Small intestine (tissue), 7 donors: ENCODE measurements around the gene IFI30. TPM values are rescaled to one million over a fixed set of nuclear protein-coding genes. Genes with fewer than 3 reads are reported as not detected.
A peak's percentile ranks its signal among the peaks of the same experiment; 100 is the strongest.

ENCODE experiments used
- DNase-seq, 2 donors: peaks; one replicate each; pipeline versions ENCODE4 v3.0.0 to v3.0.0-alpha.2; 2013
- FAIRE-seq: peaks from 2 replicates; lab custom pipeline; 2012; peaks lifted over from hg19 to GRCh38; lab: Jason Lieb, UNC
- H3K27ac ChIP-seq, 3 donors: one replicate each; pipeline ENCODE4 v1.5.1; 2013; ENCODE audit warnings: low read length in 2 of 3, mild to moderate bottlenecking in 2 of 3, control low read depth in 1 of 3, inconsistent platforms in 1 of 3, low read depth in 1 of 3, moderate library complexity in 1 of 3
- H3K27me3 ChIP-seq, 3 donors: one replicate each; pipeline ENCODE4 v1.6.1; 2013; ENCODE audit warnings: low read length in 3 of 3, inconsistent platforms in 1 of 3; ENCODE audit not compliant: control insufficient read depth in 3 of 3, insufficient read depth in 3 of 3
- H3K36me3 ChIP-seq, 3 donors: one replicate each; pipeline ENCODE4 v1.6.1; 2013; ENCODE audit warnings: low read length in 3 of 3, inconsistent platforms in 1 of 3, low read depth in 1 of 3, mild to moderate bottlenecking in 1 of 3, moderate library complexity in 1 of 3; ENCODE audit not compliant: control insufficient read depth in 3 of 3, insufficient read depth in 2 of 3
- H3K4me1 ChIP-seq, 3 donors: one replicate each; pipeline ENCODE4 v1.6.1; 2013; ENCODE audit warnings: low read length in 2 of 3, inconsistent platforms in 1 of 3, low read depth in 1 of 3, mild to moderate bottlenecking in 1 of 3, moderate library complexity in 1 of 3; ENCODE audit not compliant: control insufficient read depth in 3 of 3, insufficient read depth in 2 of 3
- H3K4me3 ChIP-seq, 3 donors: one replicate each; pipeline ENCODE4 v1.5.1; 2013; ENCODE audit warnings: low read length in 3 of 3, control low read depth in 1 of 3, inconsistent platforms in 1 of 3, low read depth in 1 of 3, mild to moderate bottlenecking in 1 of 3, moderate library complexity in 1 of 3
- H3K9me3 ChIP-seq, 2 donors: one replicate each; pipeline ENCODE4 v1.6.1; 2013; ENCODE audit warnings: low read depth in 1 of 2, low read length in 1 of 2; ENCODE audit not compliant: control insufficient read depth in 2 of 2, insufficient read depth in 1 of 2
- WGBS, 3 donors: extraction: QIAGEN DNeasy Blood & Tissue Kit; methylation state at CpG; one replicate each; pipeline ENCODE4 v1.1.7; 2013; 5-methylcytosine and 5-hydroxymethylcytosine counted together
- polyA plus RNA-seq, 4 donors: library from polyadenylated mRNA; stranded (reverse) in 3 of 4; unstranded in 1 of 4; fragments of 200-250 nt in 3 of 4; fragments of 120-200 nt in 1 of 4; gene quantifications; one replicate each; pipeline versions ENCODE4 v1.2.1 to v1.2.3, GENCODE V29; 2013
- donor health status: healthy with polysubstance abuse.
- donor health status: control.
- donor health status: control.
- donor health status: Bipolar disorder and iron deficiency.
- donor health status: healthy.

IFI30 gene
- polyA plus RNA-seq, 4 donors = 51.9 to 480 (median 135) TPM

DNA sequence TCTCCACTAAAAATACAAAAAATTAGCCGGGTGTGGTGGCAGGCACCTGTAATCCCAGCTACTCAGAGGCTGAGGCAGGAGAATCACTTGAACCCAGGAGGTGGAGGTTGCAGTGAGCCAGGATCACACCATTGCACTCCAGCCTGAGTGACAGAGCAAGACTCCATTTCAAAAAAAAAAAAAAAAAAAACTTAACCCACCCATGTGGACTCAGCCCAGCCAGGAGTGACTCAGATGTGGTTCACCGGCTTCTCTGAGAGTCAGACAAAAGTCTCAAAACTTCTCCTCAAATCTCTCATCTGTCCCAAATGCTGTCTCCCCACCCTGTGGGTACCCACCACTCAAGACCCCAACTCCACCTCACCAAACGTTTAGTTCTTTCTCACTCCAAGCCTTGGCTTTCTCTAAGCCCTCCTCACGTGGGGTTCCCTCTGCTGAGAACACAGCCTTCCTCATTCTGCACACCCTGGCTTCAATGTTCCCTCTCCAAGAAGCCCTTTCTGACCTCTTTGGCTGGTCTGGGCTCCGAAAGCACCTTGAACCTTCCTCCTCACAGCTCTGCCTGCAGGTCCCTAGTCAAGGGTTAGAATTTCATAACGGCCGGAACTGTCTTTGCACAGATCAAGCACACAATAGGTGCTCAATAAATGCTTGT is 41.3 kb downstream of the IFI30 start:
- H3K27me3 ChIP-seq = peaks cover 0 to 9% (median 0%) of the 10 kb centered on the region in 3 donors
- no peak overlapping the region for H3K4me3 ChIP-seq
- no peaks in the 10 kb centered on the region for H3K36me3 ChIP-seq
- no peaks in the 10 kb centered on the region for H3K4me1 ChIP-seq
- H3K27ac ChIP-seq = no peak overlapping the region
- H3K9me3 ChIP-seq = peaks cover 0 to 3% of the 10 kb centered on the region in 2 donors
- DNase-seq = no peak
- FAIRE-seq = no peak
- WGBS, 3 donors = 46 to 67% (median 53%) methylated on average over 7 of the region's 7 CpGs

DNA sequence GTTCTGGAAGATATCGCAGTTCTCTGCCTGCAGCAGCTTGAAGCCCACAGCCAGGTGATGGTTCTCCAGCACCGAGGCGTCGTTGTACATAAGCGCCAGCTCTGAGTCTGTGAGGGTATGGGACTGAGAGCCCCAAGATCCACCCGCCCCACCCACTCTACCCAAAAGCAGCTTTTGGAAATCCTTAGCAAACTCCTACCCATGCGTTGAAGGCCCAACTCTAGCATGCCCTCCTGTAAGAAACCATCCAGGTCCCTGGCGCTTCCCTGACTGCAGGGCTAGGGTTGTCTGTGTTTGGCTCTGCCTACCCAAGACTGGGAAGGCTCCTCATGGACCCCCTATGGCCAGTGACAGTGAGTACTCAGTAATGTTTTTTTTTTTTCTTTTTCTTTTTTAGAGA is 43.2 kb downstream of the IFI30 start:
- Histone ChIP-seq H3K27me3 (peaks cover 0 to 11% (median 2%) of the 10 kb centered on the region in 3 donors), H3K36me3 (no peaks in the 10 kb centered on the region), H3K4me3 (no peak overlapping the region), H3K27ac (no peak overlapping the region), H3K9me3 (peaks cover 0 to 6% of the 10 kb centered on the region in 2 donors), H3K4me1 (peaks cover 0 to 5% (median 0%) of the 10 kb centered on the region in 3 donors)
- WGBS, 3 donors = 95 to 97% (median 96%) methylated on average over 8 of the region's 8 CpGs
- FAIRE-seq (no peak), DNase-seq (no peak)

DNA sequence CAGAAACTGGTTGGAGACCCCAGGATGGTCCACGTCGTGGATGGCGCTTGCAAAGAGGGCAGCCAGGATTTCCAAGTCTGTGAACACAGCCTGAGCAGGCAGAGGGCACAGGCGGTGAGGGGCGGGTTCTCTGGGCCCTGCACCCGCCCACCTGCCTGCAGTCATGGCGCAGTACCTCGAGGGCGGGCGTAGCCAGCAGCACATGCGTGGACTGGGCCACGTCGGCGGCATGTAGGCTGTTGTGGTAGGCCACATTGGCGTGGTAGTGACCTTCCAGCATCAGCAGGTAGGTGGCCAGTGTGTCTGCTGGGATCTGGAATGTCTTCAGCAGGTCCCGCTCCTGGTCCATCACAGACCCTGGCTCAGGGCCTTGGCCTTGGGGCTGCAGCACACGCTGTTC is 44.5 kb downstream of the IFI30 start:
- FAIRE-seq (no peak), DNase-seq (no peak)
- peaks cover 0 to 5% (median 0%) of the 10 kb centered on the region in 3 donors for H3K4me1 ChIP-seq
- H3K9me3 ChIP-seq = peaks cover 0 to 6% of the 10 kb centered on the region in 2 donors
- H3K27me3 ChIP-seq = peaks cover 2 to 11% (median 4%) of the 10 kb centered on the region in 3 donors
- no peaks in the 10 kb centered on the region for H3K36me3 ChIP-seq
- no peak overlapping the region for H3K4me3 ChIP-seq
- no peak overlapping the region for H3K27ac ChIP-seq
- WGBS, 3 donors = 70 to 83% (median 79%) methylated on average over 17 of the region's 17 CpGs

DNA sequence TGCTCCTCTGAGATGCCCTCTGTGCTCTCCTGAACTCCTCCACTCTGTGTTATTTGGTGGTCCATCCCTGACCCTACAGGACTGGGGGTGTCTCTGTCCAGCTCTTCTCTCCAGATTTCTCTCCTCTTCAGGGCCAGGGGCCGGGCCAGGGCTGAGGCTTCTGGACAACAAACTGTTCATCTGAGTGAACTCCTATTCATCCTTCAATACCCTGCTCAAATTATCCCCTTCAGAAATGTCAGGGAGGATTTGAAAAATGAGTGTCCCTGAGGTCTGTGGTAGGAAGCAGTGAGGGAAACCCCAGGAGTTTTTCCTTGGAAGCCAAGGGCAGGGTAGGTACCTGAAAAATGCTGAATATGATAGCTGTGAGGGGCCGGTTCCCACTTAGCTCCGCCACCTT is 45.0 kb downstream of the IFI30 start:
- Histone ChIP-seq H3K27me3 (peaks cover 2 to 12% (median 4%) of the 10 kb centered on the region in 3 donors), H3K36me3 (no peaks in the 10 kb centered on the region), H3K27ac (no peak overlapping the region), H3K4me1 (peaks cover 0 to 5% (median 0%) of the 10 kb centered on the region in 3 donors), H3K9me3 (peaks cover 0 to 6% of the 10 kb centered on the region in 2 donors), H3K4me3 (no peak overlapping the region)
- FAIRE-seq (no peak), DNase-seq (no peak)
- 80 to 87% (median 84%) methylated on average over 3 of the region's 3 CpGs for WGBS, 3 donors

DNA sequence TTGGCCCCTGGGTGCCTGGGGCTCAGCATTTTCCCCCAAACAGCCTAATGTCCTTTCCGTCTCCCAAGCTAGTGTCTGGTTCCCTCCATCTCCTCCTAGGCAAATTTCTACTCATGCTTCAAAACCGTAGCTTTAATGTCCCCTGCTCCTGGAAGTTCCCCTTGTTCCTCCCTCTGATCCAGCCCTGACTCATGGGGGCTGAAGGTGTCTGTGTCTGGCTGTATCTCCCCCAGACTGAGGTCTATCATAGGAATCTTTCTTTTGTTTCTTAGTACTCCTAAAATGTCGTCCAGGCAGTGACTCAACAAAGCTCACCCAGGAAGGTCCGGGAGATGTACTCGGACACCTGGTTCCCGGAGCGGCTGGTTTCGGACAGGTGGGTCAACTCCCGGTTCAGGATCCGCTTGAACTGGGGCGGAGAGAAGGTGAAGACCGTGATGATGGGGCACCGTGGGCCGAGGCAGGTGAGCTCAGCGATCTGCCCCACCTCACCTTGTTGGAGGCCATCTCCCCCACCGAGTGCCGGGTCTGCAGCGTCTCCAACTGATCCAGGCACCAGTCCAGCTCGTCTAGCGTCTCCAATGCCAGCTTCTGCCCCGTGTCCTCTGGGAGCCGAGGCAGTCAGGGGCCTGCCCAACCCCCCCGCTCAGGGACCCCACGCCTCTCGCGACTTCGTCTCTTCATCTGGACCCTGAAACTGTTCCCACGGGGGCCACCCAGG is 46.5 kb downstream of the IFI30 start:
- WGBS, 3 donors = 47 to 67% (median 63%) methylated on average over 28 of the region's 28 CpGs

DNA sequence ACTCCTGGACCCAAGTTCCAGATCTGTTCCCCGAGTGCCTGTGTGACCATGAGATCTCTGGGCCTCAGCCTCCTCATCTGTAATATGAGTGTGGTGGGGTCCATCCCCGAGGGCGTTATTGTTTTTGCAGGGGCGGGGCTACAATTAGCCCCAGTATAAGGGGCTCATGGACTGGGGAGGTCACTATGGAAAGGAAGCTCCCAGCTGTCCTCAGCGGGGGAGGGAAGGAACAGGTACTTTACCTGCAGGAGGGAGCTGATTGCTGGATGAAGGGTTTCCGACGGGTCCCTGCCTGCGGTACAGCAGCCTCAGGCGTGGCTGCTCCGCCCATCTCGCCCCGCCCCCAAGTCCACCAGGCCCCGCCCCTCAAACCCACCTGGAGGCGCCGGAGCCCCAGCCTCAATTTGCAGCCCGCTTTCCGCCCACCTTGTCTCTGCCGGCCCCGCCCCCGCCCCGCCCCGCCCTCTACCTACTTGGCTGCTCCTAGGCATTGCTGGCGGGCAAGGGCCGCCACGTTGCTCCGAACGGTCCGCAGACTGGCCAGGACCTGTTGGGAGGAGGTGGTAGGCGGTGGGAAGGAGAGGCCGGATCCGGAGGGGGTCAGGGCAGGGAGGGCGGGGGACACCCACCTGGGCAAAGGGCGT is 47.1 kb downstream of the IFI30 start:
- WGBS, 3 donors = 2 to 9% (median 5%) methylated on average over 14 to 33 of the region's 33 CpGs
- peaks cover 0 to 22% (median 4%) of the 10 kb centered on the region in 3 donors for H3K4me1 ChIP-seq
- H3K4me3 ChIP-seq = no peak overlapping the region
- no peaks in the 10 kb centered on the region for H3K36me3 ChIP-seq
- no peak for FAIRE-seq
- H3K27me3 ChIP-seq = peaks cover 4 to 29% (median 10%) of the 10 kb centered on the region in 3 donors
- peak in 1 of 2 donors; percentile 39 for DNase-seq
- H3K27ac ChIP-seq = no peak overlapping the region
- peaks cover 0 to 6% of the 10 kb centered on the region in 2 donors for H3K9me3 ChIP-seq

More for the DNA sequence above, 46.5 kb downstream of the IFI30 start:
- H3K4me1 ChIP-seq = peaks cover 0 to 15% (median 4%) of the 10 kb centered on the region in 3 donors
- DNase-seq (no peak), FAIRE-seq (no peak)
- H3K36me3 ChIP-seq = no peaks in the 10 kb centered on the region
- peaks cover 0 to 6% of the 10 kb centered on the region in 2 donors for H3K9me3 ChIP-seq
- H3K27ac ChIP-seq = no peak overlapping the region
- no peak overlapping the region for H3K4me3 ChIP-seq
- H3K27me3 ChIP-seq = peaks cover 4 to 22% (median 4%) of the 10 kb centered on the region in 3 donors

DNA sequence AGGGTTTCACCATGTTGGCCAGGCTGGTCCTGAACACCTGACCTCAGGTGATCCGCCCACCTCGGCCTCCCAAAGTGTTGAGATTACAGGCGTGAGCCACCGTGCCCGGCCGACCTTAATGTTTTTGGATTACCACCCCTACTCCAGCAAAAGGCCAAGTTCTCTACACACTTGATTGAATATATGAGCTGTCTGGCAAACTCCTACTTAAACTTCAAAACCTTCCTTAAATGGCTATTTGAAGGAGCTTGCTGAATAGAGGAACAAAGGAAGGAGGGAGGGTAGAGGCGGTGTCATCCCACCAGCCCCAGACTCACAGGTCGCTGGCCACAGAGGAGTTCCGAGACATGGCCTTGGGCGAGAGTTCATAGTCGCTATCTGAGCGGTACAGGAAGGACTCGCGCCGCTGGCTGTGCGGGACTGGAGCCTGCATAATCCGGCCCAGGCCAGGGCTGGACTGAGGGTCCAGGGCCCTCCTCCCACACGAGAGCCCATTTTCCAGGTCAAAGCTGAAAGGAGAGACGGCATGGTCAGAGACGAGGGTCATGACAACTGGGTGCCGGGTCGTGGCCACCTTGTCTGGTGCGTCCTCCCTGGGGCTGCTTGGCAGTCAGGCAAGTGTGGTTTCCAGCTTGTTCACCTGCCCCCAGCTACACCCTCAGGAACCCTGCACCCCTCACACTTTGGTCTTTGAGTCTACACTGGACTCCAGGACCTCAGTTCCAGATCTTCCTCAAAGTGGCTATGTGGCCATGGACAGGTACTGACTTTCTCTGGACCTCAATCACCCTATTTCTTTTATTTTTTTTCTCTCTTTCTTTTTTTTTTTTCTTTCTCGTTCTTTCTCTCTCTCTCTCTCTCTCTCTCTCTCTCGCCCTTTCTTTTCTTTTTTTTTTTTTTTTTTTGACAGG is 48.5 kb downstream of the IFI30 start:
- 78 to 86% (median 83%) methylated on average over 24 to 25 of the region's 25 CpGs for WGBS, 3 donors
- Histone ChIP-seq H3K36me3 (no peaks in the 10 kb centered on the region), H3K27ac (no peak overlapping the region), H3K9me3 (peaks cover 0 to 6% of the 10 kb centered on the region in 2 donors), H3K4me3 (no peak overlapping the region), H3K27me3 (peaks cover 4 to 41% (median 17%) of the 10 kb centered on the region in 3 donors), H3K4me1 (peaks cover 0 to 25% (median 8%) of the 10 kb centered on the region in 3 donors)
- DNase-seq (no peak), FAIRE-seq (no peak)
